ENCODE measurements around the gene MAN1B1. TPM values are rescaled to one million over a fixed set of nuclear protein-coding genes. Genes with fewer than 3 reads are reported as not detected.

MAN1B1 gene
- total RNA-seq, 1 experiment from 2014 or later: 50.9 TPM

DNA sequence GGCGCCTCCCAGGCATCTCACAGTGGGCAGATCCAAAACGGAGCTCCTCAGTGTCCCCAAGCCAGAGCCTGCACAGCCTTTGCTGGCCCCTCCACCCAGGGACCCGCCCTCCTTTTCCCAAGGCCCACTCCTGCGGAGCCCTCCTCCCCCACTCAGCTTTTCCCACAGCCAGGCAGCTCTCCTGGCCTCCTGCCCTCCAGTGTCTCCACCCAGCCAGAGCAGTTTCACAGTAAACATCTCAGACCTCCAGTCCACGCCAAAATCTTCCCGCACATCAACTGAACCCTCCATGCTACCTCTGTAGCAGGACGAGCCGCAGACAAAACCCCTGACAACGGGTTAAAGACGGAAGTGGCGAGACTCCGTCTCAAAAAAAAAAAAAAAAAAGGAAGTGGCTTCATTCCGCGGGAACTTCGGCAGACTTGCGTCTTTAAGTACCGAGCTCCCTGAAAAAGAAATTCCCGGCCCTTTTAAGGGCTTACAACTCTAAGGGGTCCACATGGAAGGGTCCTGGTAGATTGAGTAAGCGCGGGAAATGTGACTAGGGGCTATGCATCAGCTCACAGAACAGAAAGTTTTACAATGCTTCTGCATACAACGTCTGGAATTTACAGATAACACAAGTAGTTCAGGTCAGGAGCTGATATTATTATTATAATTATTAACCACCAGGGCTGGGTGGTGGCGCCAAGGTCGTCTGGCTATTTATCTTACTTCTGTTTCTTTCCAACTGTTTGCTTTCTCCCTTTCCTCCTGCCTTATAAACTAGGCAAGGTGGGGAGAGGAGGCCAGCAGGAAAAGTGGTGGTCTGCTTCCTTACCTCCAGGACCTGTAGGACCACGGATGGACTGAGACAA lies 40.7 kb downstream of the MAN1B1 start:
- H3K79me2 ChIP-seq (ENCODE audit: insufficient read depth, low read length): peaks cover 31% of the 10 kb centered on the region
- no peaks in the 10 kb centered on the region for H3K9me3 ChIP-seq (ENCODE audit: control insufficient read depth in 1 of 2, insufficient read depth in 1 of 2, low read depth in 1 of 2, low read length in 2 of 2)
- H3K4me3 ChIP-seq (replicated peaks in 1 of 2; ENCODE audit: low read depth in 1 of 2, low read length in 2 of 2): no peak overlapping the region
- CTCF ChIA-PET: no interaction called here
- no peaks in the 10 kb centered on the region for H3K36me3 ChIP-seq (ENCODE audit: control insufficient read depth in 1 of 2, insufficient read depth in 2 of 2, low read length in 2 of 2)
- no peaks in the 10 kb centered on the region for H3K9me2 ChIP-seq (ENCODE audit: insufficient read depth)
- no peak for ATAC-seq
- RAD21 ChIA-PET (ENCODE audit: low non-redundant PET in 1 of 2, low total read pairs in 2 of 2, uncharacterized antibody in 2 of 2, unreplicated experiment in 2 of 2): no interaction called here
- no peak for DNase-seq (ENCODE audit: low read depth, low spot score)
- H2AFZ ChIP-seq (ENCODE audit: low read depth, low read length, poor library complexity, severe bottlenecking): no peak overlapping the region
- intact Hi-C loops (cut with micrococcal nuclease): no loop called here
- H3K4me1 ChIP-seq (ENCODE audit: control insufficient read depth in 1 of 2, insufficient read depth in 2 of 2, low read length in 2 of 2): peaks cover 21 to 51% of the 10 kb centered on the region in 2 experiments
- POLR2A ChIA-PET: interaction anchor here (0.7 kb wide), 1 partner anchor 150 kb away, joined by 3 read pairs; the partner anchor contains the start of gene TOR4A
- H3K4me2 ChIP-seq (ENCODE audit: low read length): peak overlapping the region; percentile 86
- BruUV-seq (replicated peaks): no TSS peak
- no peak overlapping the region; the same call in 1 of the 2 replicates for H3K9ac ChIP-seq (ENCODE audit: low read length)
- no peak overlapping the region; the same call in 1 of the 2 replicates for H3K27ac ChIP-seq (ENCODE audit: low read depth, low read length)
- H4K20me1 ChIP-seq (ENCODE audit: insufficient read depth): 0 out of 2 replicates have a peak, but pooled peaks cover 3% of the 10 kb centered on the region
- no peaks in the 10 kb centered on the region for H3K27me3 ChIP-seq (ENCODE audit: insufficient read depth, low read length)
- TF ChIP-seq CBX3 (IDR thresholded peaks at IDR 0.05; ENCODE audit: low read depth) (no peak), JUND (IDR thresholded peaks at IDR 0.05) (no peak), TCF7L2 (IDR thresholded peaks at IDR 0.05; ENCODE audit: borderline replicate concordance, extremely low read depth, insufficient read depth, insufficient read length) (no peak), CEBPB (IDR thresholded peaks at IDR 0.05; ENCODE audit: low read depth) (no peak), EGR1 (IDR thresholded peaks at IDR 0.05; ENCODE audit: low read depth) (no peak), EZH2phosphoT487 (IDR thresholded peaks at IDR 0.05; ENCODE audit: borderline replicate concordance) (no peak), POLR2A (IDR thresholded peaks at IDR 0.05; ENCODE audit: borderline replicate concordance, extremely low read depth, insufficient read depth, insufficient read length) (no peak)
- TF ChIP-seq, protein P1, sequence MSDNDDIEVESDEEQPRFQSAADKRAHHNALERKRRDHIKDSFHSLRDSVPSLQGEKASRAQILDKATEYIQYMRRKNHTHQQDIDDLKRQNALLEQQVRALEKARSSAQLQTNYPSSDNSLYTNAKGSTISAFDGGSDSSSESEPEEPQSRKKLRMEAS (IDR thresholded peaks at IDR 0.05): no peak
- TF ChIP-seq, protein P2, sequence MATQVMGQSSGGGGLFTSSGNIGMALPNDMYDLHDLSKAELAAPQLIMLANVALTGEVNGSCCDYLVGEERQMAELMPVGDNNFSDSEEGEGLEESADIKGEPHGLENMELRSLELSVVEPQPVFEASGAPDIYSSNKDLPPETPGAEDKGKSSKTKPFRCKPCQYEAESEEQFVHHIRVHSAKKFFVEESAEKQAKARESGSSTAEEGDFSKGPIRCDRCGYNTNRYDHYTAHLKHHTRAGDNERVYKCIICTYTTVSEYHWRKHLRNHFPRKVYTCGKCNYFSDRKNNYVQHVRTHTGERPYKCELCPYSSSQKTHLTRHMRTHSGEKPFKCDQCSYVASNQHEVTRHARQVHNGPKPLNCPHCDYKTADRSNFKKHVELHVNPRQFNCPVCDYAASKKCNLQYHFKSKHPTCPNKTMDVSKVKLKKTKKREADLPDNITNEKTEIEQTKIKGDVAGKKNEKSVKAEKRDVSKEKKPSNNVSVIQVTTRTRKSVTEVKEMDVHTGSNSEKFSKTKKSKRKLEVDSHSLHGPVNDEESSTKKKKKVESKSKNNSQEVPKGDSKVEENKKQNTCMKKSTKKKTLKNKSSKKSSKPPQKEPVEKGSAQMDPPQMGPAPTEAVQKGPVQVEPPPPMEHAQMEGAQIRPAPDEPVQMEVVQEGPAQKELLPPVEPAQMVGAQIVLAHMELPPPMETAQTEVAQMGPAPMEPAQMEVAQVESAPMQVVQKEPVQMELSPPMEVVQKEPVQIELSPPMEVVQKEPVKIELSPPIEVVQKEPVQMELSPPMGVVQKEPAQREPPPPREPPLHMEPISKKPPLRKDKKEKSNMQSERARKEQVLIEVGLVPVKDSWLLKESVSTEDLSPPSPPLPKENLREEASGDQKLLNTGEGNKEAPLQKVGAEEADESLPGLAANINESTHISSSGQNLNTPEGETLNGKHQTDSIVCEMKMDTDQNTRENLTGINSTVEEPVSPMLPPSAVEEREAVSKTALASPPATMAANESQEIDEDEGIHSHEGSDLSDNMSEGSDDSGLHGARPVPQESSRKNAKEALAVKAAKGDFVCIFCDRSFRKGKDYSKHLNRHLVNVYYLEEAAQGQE (IDR thresholded peaks at IDR 0.05; ENCODE audit: low read depth): no peak

Measured in HCT116 (cell line).